GM18861 (cell line): ENCODE results near the gene AP2A2.

Source experiments
- ATAC-seq: cut with Tn5 transposase; IDR thresholded peaks from one replicate; pipeline ENCODE4 v1.9.1; 2021; ENCODE audit not compliant: unreplicated experiment

The AP2A2 gene

DNA sequence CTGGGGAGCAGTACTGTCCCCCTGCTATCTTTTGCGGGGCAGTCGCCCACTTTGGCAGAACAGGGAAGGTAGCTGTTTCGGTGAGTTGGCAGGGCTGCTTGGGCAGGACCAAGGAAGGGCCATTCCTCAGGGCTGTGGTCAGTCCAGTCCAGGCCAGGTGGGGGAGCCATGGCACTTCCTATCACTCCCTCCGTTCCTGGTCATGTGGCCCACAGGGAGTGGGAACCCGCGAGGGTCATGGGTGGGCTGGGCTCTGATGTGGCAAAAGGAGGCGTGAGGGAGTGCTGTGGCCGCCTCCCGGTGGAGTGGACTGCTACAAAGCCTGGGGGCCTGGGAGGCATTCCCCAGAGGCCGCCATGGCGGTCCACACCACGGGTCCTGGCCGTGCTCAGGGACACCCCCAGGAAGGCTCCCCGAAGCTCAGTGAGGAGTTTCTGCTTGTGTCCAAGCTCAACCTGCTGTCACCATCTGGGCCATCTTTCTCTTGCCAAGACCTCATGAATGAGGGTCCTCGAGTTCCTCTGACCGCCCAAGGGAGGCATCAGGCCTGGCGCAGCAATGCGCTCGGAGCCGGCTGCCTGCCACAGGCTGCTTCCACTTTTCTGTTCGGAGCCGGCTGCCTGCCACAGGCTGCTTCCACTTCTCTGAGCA is 27.0 kb upstream of the AP2A2 start:
- ATAC-seq, result no peak

DNA sequence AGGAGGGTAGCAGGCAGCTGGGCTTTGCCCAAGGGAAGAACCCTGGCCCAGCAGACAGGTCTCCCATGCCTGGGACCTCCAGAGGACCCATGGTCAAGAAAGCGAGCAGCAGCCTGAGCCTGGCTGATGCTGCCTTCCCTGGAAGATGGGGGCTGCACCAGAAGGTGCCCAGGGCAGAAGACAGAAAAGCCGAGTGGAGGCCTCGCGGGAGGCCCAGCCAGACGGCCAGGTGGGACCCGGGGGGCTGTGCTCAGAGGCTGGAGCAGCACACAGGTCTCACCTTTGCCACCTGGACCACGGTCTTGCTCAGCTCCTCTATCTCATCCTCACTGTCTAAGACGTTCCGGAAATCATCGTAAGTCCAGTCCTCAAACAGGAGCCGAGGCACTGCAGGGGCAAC is 25.9 kb upstream of the AP2A2 start:
- ATAC-seq, result no peak

DNA sequence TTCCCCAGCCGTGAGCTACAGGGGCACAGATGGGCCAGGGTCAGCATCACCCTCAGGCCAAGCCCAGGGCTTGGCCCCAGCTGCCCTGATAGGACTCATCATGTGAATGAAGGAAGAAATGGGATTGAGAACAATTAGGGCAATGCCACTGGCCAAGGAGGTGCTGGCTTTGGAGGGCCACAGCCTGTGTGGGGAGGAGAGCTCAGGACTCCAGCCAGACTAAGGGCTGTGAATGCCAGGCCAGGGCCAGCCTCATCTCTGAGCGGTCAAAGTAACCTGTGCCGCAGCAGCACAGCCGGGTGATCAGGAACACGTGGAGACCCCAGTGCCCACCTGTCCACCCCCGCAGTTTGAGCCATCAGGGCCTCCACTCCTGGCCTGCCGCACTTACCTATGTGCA is 25.1 kb upstream of the AP2A2 start:
- no peak for ATAC-seq

DNA sequence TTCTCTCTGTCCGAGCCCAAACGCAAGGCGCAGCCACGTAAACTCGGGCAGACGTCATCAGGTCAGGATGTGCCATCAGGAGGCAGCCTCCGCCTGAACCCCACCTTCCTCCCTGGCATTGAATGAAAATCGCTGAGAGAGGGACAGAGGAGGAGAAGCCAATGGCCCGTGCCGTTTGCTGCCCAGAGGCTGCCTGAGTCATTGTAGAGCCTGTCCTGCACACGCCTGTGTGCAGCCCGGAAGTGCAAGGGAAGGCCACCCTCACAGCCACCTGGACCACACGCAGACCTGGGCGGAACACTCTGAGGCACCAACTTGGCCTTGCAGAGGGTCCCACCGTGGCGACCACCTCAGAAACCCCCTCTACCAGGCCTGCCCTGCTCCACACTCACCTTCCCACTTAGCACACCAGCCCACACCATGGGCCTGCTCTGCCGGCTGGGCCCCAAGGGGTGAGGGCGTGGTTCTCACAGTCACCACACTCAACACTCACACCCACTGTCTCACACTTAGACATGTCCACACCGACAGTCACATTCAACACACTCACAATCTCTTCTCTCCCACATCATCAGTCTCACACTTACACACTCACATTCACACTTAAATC is 24.1 kb upstream of the AP2A2 start:
- no peak for ATAC-seq

DNA sequence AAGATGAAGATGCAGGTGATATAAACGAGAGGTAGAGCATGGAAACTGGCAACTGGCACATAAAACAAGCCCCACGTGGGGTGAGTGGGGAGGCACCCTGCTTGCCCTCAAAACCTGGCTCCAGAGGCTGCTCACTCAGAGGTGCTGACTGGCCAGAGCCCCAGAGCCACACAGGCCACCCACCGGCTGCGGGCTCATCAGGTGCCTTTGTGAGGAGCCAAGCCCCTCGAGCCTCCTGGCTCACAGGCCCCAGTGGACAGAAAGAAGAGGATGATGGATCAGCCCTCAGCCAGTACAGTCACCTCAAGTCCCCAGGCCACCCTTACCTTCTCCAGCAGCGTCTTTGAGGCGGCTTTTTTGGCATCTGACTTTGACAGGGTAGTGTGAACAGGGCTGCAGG is 21.3 kb upstream of the AP2A2 start:
- no peak for ATAC-seq

DNA sequence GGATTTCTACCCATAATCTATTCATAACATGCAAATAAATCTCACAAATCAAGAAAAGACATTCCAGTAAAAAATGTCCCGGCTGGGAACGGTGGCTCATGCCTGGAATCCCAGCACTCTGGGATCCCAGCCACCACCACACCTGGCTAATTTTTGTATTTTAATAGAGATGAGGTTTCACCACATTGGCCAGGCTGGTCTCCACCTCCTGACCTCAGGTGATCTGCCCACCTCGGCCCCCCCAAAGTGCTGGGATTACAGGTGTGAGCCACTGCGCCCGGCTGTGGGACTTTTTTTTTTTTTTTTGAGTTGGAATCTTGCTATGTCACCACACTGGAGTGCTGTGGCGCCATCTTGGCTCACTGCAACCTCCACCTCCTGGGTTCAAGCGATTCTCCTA is 19.7 kb upstream of the AP2A2 start:
- no peak for ATAC-seq

DNA sequence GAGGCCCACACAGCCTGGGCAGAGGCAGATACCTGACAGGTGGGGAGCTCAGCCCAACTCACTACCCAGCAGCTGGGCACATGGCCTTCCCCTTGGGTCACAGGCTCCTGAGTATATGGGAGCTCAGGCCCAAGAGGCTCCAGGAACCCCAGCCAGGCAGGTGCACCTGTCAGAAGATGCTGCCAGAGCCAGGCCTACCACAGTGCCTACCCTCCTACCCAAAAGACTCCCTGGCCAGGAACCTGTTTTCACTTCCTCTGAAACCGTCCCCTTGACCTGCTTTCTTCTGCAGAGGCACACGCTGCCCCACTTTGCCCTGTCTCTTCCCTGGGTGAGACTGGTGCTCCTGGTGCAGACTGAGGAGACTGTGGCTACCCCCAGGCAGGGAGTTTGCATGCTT is 18.0 kb upstream of the AP2A2 start:
- ATAC-seq, result no peak

DNA sequence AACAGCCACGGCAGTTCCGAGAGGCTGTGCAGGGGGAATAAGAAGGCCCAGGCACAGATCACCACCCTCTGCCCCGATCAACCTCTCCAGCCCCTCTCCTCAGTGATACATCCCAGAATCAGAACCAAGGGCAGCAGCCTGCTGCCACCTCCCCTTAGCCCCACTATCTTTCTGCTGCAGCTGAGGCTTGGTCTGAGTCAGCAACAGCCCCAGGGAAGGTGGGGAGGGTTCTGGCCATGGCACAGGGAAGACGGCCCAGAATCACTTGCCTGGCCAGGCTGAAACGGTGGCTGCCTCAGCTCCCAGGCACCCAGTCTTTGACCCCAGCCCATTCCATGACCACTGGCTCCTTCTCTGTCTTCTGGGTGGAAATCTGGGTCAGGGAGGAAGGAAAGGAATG is 17.4 kb upstream of the AP2A2 start:
- ATAC-seq, result no peak

DNA sequence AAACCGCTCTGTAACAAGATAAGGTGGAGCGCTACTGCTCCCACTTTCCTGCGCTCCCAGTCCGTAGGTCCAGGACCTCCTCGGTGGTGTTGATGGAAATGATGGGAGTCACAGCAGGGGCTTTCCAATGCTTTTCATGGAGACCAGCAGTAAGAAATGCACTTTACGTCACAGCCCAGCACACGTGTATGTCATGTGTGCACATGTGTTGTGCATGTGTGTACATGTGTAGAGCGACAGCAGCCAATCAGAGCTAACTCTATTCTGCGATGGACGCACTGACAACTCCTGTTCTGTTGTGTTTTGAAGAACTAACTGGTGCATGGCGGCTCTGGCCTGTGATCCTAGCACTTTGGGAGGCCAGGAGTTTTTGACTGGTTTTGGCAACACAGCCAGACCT is 16.3 kb upstream of the AP2A2 start:
- ATAC-seq, result no peak

DNA sequence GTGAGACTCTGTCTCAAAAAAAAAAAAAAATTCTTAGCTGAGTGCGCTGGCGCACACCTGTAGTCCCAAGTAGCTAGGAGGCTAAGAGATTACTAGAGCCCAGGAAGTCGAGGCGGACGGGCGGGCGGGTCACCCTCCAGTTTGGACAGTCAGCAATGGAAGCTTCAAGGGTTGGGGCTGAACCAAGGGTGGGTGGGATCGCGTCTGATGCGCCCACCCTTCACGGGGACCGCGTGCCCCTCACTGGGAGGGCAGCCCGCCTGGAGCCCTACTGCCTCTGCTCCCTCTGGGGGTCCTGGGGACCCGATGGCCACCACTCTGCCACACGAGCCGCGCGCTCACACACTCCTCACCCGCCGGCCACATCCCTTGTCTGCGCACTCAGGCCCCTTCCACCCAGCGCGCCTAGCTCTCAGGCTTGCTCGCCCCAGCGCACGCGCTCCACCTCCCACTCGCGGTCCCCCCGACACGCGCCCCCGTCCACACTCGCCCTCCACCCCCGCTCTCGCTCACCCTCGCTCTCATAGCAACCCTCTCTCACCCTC is 15.6 kb upstream of the AP2A2 start:
- ATAC-seq, result no peak

DNA sequence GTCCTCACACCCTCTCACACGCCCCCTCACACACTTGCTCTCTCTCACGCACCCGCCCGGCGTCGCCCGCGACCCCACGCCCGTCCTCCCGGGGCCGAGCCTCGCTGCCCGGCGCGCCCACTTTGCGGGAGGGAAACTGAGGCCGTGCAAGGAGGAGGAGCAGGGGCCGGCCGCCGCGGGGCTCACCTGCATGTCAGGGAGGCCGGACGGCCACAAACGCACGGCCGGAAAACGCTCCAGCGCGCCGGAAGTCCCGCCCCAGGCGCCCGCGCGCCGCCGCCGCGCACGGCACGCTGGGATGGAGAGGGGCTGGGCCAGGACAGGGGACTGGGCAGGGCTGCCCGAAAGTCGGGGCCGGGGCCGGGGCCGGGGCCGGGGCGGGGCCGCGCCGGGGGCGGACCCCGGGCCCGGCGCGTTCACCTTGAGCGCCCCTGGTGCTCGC is 15.1 kb upstream of the AP2A2 start, which contains the start of gene CHID1:
Gene CHID1, minus strand, starts transcription at position 222 of the 442 bp plus-strand sequence. CDS start 5,994 bp downstream, outside the sequence.
- peak; percentile 84 for ATAC-seq

DNA sequence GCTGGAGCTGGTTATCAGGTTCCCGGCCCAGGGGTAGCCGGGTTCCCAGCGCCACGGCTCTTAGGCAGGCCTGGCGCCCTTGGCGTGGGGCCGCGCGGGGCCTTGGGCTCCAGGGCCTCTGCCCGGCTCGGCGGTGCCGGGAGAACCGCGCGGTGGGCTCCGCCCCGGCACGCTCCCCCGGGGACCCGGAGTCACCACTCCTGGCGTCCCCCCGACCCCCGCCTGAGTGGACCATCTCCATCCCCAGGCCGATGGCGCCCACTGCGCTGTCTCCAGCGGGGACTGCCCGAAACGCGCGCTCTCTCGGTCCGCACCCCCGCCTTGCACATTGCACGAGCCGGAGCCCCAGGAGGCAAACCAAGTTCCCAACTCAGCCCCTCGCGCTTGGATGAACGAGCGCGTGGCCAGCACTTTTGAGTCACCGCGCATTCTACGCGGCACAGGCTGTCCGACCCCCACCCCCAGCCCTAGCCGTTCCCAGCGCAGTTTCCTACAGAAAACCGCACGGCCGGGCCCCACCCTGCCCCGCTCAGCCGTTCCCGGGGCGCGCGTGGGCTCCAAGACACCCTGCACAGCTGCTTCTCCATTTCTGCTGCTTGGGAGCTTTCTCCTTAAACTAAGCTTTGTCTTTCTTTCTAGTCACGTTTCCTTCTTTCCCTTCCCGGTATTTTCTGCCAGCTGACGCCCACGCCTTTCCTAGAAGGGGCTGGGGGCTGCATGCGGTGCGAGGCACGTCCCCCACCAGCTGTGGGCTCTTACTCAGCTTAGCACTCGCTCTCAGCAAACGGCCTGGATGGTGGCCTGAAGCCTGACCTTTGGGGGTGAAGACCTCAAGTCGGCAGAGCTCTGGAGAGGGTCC is 14.4 kb upstream of the AP2A2 start:
- no peak for ATAC-seq

DNA sequence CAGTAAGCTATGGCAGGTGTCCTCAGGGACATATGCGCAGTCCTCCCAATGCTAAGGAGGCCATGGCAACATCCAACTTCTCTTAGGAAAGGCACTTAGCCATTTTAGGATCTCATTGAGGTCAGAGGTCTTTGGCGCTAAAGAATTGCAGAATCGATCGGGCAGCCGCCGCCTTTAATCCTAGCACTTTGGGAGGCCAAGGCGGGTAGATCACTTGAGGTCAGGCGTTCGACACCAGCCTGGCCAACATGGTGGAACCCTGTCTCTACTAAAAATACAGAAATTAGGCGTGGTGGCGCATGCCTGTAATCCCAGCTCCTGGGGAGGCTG is 13.8 kb upstream of the AP2A2 start:
- no peak for ATAC-seq

DNA sequence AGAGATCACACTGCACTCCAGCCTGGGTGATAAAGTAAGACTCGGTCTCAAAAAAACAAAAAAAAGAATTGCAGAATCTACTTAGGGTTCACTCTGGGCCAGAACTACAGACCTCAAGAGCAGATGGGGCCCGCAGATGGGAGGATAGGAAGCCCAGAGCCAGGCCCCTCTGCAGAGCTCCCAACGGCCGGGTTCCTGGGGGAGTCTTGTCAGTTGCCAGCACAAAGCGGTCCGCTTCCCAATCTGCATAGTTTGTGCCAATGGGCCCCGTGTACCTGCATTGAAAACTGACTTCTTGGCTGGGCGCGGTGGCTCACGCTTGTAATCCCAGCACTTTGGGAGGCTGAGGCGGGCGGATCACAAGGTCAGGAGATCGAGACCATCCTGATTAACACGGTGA is 13.4 kb upstream of the AP2A2 start:
- no peak for ATAC-seq

DNA sequence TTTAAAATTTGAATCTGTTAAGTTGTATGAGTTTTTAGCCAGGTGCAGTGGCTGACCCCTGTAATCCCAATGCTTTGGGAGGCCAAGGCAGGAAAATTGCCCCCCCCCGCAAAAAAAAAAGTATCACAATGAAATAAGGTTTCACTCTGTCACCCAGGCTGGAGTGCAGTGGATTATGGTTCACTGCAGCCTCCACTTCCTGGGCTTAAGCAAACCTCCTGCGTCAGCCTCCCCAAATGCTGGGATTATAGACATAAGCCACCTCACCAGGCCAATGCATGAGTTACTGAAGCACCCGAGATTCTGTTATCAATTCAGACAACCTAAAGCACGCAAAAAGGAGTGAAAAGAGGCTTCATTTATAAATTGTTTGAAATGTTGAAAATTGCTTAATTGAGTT is 12.6 kb upstream of the AP2A2 start:
- no peak for ATAC-seq

DNA sequence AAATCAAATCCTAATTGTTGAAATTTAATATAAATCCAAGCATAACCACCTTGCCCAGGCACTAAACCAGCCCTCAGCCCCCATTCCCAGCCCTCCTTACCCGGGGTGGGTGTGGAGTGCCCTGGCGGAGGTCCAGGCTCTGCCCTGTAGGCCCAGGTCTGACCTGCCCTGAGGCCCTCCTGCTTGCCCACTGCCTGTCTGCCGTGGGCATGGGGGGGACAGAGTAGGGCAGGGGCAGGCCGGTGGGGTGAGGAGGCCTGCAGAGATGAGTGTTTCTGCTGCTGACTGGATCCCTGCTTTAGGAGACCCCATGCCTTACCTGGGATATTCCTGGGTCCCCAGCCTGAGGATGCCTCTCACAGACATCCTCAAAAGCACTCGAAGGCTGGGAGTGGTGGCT is 11.5 kb upstream of the AP2A2 start:
- no peak for ATAC-seq

DNA sequence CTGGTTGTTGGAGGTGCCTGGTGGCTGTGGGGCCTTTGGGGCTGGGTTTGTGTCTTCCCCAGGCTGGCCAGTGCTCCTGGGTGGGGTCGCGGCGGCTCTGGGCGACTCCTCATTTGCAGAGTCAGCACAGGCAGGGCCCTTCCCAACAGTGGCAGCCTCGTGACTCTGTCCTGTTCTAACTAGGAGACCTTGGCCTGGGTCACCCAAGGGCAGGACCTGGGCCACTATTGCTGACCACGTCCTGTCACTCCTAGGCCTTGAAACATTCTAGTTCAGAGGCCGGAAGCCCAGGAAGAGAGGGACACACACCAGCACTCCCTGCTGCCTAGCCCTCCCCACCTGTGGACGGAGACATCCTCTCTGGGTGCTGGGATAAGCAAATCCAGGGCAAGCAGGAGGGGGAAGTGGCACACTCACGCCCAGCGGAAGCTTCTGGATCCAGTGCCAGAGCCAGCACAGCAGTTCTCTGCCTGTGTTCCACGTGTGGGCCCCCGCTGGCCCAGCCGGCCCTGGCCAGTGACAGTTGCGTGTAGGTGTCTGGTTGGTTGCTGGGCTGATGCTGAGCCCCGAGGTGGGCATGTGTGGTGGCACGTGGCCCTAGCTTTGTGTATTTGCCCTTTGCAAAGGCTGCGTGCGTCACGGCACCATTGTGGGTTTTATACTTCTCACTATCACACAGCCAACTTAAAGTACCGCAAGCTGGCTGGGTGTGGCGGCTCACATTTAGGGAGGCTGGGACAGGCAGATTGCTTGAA is 10.7 kb upstream of the AP2A2 start:
- ATAC-seq, result no peak

DNA sequence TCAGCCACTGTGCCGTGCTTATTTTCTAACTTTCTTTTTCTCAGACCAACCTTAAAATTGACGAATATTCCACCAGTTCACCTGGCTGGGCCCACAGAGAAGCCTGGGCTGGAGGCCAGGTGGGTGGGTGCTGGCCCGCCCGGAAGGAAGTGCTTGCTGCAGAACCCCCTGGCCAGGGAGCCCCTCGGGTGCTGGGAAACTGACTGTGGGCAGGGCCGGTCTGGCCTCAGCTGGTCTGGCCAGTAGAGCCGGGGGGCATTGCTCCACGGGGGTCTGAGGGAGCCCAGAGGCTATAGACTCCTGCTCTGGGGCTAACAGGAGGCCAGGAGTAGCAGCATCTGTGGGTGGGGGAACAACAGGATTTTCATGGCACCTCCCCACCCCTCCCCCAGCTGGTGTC is 8.2 kb upstream of the AP2A2 start:
- no peak for ATAC-seq

DNA sequence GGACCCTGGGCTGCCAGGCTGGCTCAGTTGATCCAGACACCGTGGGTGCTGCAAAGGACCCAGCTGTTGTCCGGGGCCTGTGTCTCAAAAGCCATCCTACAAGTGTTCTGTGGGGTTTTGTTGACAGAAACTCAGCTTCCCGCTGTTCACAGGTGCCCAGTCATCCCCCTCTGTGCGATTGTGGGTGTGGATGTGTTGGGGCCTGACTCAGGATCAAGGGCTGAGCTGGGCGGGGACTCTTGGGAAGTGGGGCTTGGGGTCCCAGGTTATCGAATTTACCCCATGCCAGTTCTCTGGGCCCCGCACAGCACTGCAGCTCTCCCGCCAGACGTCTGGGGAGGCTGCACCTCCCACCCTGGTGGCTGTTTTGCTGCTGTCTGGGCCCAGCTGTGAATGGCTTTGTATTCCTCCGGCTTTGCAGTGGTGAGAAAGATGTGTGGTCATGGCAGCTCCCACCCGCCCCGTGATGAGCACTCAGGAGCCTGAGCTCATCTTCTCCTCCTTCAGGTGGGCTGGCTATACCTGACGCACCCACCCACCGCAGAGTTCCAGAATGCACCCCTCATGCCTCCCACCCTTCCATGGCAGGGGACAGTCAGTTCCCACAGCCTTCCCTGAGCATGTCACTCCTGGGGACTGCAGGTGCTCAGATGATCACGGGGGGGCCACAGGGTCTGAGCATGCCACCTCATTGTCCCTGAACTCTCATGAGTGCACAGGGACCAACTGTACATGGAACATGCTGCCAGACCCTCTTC is 3.6 kb upstream of the AP2A2 start:
- ATAC-seq, result no peak

DNA sequence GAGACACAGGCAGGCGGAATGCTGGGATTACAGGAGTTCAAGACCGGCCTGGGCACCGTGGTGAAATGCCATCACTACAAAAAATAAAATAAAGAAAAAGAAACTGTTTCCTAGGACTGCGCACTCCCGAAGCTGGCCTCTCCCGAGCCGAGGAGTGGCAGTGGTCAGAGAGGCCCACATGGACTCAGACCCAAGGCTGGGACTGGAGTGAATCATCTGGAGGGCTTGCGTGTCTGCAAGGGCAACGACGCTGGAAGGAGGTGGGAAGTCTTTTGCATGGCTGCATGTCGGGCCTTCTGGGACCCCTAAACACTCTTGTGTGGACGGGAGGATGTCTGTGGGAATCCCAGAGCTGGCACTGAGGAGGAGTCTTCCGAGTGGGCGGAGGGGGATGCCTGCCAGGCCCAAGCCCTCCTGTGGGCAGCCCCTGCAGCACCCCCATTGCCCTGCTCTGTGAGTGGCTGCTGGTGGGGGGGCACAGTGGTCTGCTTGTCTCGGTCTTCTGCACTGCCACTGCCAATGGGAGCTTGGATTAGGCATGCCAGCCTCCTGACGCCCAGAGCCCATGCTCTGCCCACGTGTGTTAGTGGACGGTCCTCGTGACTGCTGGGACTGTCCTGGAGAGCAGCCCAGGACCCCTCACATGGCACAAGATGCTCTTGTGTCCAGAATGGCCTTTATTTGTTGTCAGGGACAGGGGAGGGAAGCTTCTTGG is 1.8 kb upstream of the AP2A2 start:
- ATAC-seq, result no peak
